Skeletal muscle cell (primary cell): Measurements from ENCODE around the gene NKD1.

Experiments used
- DNase-seq: peaks from one replicate; pipeline ENCODE4 v3.0.0-alpha.2; 2010; ENCODE audit warnings: low read depth
- H3K4me3 ChIP-seq: 2 replicates; pipeline ENCODE4 v1.5.1; 2011; ENCODE audit warnings: low read depth, mild to moderate bottlenecking, control low read depth, low read length, moderate library complexity

Gene NKD1

GRCh38 chr16:50696126-50696525 is 147.9 kb downstream of the NKD1 start:
- no peak for DNase-seq

GRCh38 chr16:50696575-50697420 is 148.6 kb downstream of the NKD1 start:
- H3K4me3 ChIP-seq: no peak overlapping the region
- DNase-seq: no peak

More at GRCh38 chr16:50696126-50696525, 147.9 kb downstream of the NKD1 start:
- no peak overlapping the region for H3K4me3 ChIP-seq

DNA sequence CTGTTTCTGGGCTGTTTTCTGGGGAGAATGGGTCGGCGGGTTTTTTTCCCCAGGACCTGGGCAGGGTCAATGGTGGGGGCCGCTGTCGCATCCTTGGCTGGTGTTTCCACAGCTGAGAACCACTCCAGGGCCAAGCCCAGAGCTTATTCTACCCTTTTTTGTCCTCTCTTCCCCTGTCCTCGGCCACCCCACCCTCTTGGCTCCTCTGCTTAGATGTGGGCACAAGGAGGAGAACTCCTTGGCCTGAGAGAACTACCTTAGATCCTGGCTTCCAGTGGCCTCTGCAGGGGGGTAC is 149.2 kb downstream of the NKD1 start:
- H3K4me3 ChIP-seq: no peak overlapping the region
- DNase-seq: no peak

GRCh38 chr16:50697881-50698767 is 149.9 kb downstream of the NKD1 start:
- H3K4me3 ChIP-seq: peak overlapping the region; percentile 6
- DNase-seq: no peak
